ENCODE data around the gene HOXC12.

- no peak for TF ChIP-seq CTCF (IDR thresholded peaks at IDR 0.05; ENCODE audit: low read length)
- no peak for TF ChIP-seq EZH2 (IDR thresholded peaks at IDR 0.05; ENCODE audit: borderline replicate concordance, low read length)
Observed at GRCh38 chr12:53993162-53994008, 38.7 kb downstream of the HOXC12 start.

Measured in OCI-LY1 (cell line).